Measurements from ENCODE around the gene PRIMA1. TPM values are rescaled to one million over a fixed set of nuclear protein-coding genes. Genes with fewer than 3 reads are reported as not detected.

The PRIMA1 gene
- total and polyA plus RNA-seq, 10 of the 15 experiments (the other 5 are each of a cell fraction or from before 2014, with no cell fraction given): not detected

GRCh38 chr14:93752980-93753561 is 35.2 kb downstream of the PRIMA1 start:
- Histone ChIP-seq H3K4me2 (ENCODE audit: control insufficient read depth, insufficient read depth) (no peak overlapping the region), H3K27ac (ENCODE audit: control insufficient read depth, insufficient read depth) (no peak overlapping the region), H3K9me3 (replicated peaks; ENCODE audit: control insufficient read depth, insufficient read depth, low read length) (no peaks in the 10 kb centered on the region), H3K36me3 (ENCODE audit: control insufficient read depth in 2 of 2, insufficient read depth in 2 of 2, low read length in 1 of 2) (no peaks in the 10 kb centered on the region), H3K9ac (ENCODE audit: control insufficient read depth, insufficient read depth, low read length) (no peak overlapping the region), H3K27me3 (replicated peaks in 1 of 2; ENCODE audit: control insufficient read depth in 2 of 2, insufficient read depth in 2 of 2, low read length in 1 of 2) (no peaks in the 10 kb centered on the region; a peak in 1 of 4 replicates), H3K79me2 (ENCODE audit: control insufficient read depth, insufficient read depth, low read length) (no peaks in the 10 kb centered on the region), H4K20me1 (ENCODE audit: control insufficient read depth, insufficient read depth) (no peaks in the 10 kb centered on the region), H3K4me3 (no peak overlapping the region), H2AFZ (ENCODE audit: control insufficient read depth, low read depth, low read length) (no peak overlapping the region), H3K4me1 (ENCODE audit: control insufficient read depth, insufficient read depth, low read length) (no peaks in the 10 kb centered on the region)
- no peak for DNase-seq (ENCODE audit: low read depth, low spot score)
- no peak for ATAC-seq
- FAIRE-seq: no peak
- ChIA-PET SMC1A (ENCODE audit: uncharacterized antibody, unreplicated experiment) (no interaction called here), POLR2A (no interaction called here), RAD21 (ENCODE audit: unreplicated experiment) (no interaction called here), CTCF (no interaction called here)
- BruUV-seq (replicated peaks): no TSS peak
- in situ Hi-C loops (cut with MboI): no loop called here
- intact Hi-C loops (cut with micrococcal nuclease; ENCODE audit: unreplicated experiment): no loop called here
- 12% methylated on average over 4 of the region's 4 CpGs for WGBS (ENCODE audit: insufficient coverage, insufficient replicate concordance, low lambda C conversion rate, missing lambda C conversion rate)
- TF ChIP-seq CTCF (IDR thresholded peaks at IDR 0.05 in 2 of 3, conservative IDR thresholded peaks at IDR 0.05 in 1 of 3; ENCODE audit: control insufficient read depth in 2 of 3, extremely low read depth in 1 of 3, insufficient read depth in 1 of 3, low read depth in 3 of 3, low read length in 3 of 3) (no peak), RB1 (IDR thresholded peaks at IDR 0.05; ENCODE audit: borderline replicate concordance) (no peak), SUZ12 (IDR thresholded peaks at IDR 0.05; ENCODE audit: unreplicated experiment) (no peak)

GRCh38 chr14:93751946-93752655 is 36.2 kb downstream of the PRIMA1 start:
- H4K20me1 ChIP-seq (ENCODE audit: control insufficient read depth, insufficient read depth): no peaks in the 10 kb centered on the region
- no peak overlapping the region for H2AFZ ChIP-seq (ENCODE audit: control insufficient read depth, low read depth, low read length)
- DNase-seq (ENCODE audit: low read depth, low spot score) (no peak), FAIRE-seq (no peak), ATAC-seq (no peak)
- no peak overlapping the region for H3K4me3 ChIP-seq
- H3K9me3 ChIP-seq (replicated peaks; ENCODE audit: control insufficient read depth, insufficient read depth, low read length): no peaks in the 10 kb centered on the region
- H3K36me3 ChIP-seq (ENCODE audit: control insufficient read depth in 2 of 2, insufficient read depth in 2 of 2, low read length in 1 of 2): no peaks in the 10 kb centered on the region
- H3K9ac ChIP-seq (ENCODE audit: control insufficient read depth, insufficient read depth, low read length): no peak overlapping the region
- H3K4me2 ChIP-seq (ENCODE audit: control insufficient read depth, insufficient read depth): no peak overlapping the region
- 37% methylated on average over 18 of the region's 19 CpGs for WGBS (ENCODE audit: insufficient coverage, insufficient replicate concordance, low lambda C conversion rate, missing lambda C conversion rate)
- BruUV-seq (replicated peaks): no TSS peak
- H3K27ac ChIP-seq (ENCODE audit: control insufficient read depth, insufficient read depth): no peak overlapping the region
- CTCF ChIA-PET: no interaction called here
- RAD21 ChIA-PET (ENCODE audit: unreplicated experiment): no interaction called here
- POLR2A ChIA-PET: no interaction called here
- no peaks in the 10 kb centered on the region for H3K4me1 ChIP-seq (ENCODE audit: control insufficient read depth, insufficient read depth, low read length)
- H3K79me2 ChIP-seq (ENCODE audit: control insufficient read depth, insufficient read depth, low read length): no peaks in the 10 kb centered on the region
- intact Hi-C loops (cut with micrococcal nuclease; ENCODE audit: unreplicated experiment) (no loop called here), in situ Hi-C loops (cut with MboI) (no loop called here)
- SMC1A ChIA-PET (ENCODE audit: uncharacterized antibody, unreplicated experiment): no interaction called here
- no peaks in the 10 kb centered on the region; a peak in 1 of 4 replicates for H3K27me3 ChIP-seq (replicated peaks in 1 of 2; ENCODE audit: control insufficient read depth in 2 of 2, insufficient read depth in 2 of 2, low read length in 1 of 2)
- TF ChIP-seq ATF2 (IDR thresholded peaks at IDR 0.05; ENCODE audit: low read length): no peak
- TF ChIP-seq EZH2 (IDR thresholded peaks at IDR 0.05; ENCODE audit: borderline replicate concordance, control insufficient read depth, low read depth, low read length): no peak
- TF ChIP-seq ZNF687 (IDR thresholded peaks at IDR 0.05): no peak
- no peak for TF ChIP-seq RCOR1 (conservative IDR thresholded peaks at IDR 0.05; ENCODE audit: low read depth, low read length)
- TF ChIP-seq TARDBP (IDR thresholded peaks at IDR 0.05; ENCODE audit: borderline replicate concordance): no peak
- no peak for TF ChIP-seq RUNX3 (IDR thresholded peaks at IDR 0.05; ENCODE audit: low read length)

Measured in GM12878 (cell line).